ENCODE measurements around the gene DEPDC1B. TPM values are rescaled to one million over a fixed set of nuclear protein-coding genes. Genes with fewer than 3 reads are reported as not detected.
"Not testable (repeated sequence)": the region's sequence is repeated elsewhere in the genome, so short reads cannot be mapped to it uniquely, and the experiment has no call there.

The DEPDC1B gene
- total RNA-seq, 4 donors from 2014 or later: 0.31 to 3.8 (median 1.5) TPM

DNA sequence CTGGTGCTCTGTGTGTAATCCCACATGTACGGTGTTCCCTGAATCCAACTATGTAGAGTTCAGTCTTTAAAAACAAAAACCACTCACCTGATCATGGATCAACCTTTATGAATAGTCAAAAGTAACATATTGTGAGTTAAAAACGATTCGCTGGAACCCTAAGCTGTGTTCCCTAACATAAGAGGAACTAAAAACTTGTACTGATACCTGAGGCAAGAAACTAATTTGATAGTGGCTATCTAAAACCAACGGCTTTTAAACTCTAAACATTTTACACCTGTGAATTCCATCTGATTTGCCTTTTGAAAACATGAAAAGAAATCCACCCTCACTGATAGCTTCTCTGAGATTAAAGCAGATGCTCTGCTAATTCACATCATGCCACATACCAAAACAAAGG is 101.5 kb downstream of the DEPDC1B start:
- ATAC-seq (ENCODE audit: low FRiP score) (no peak), DNase-seq (ENCODE audit: low spot score) (no peak)
- TF ChIP-seq, protein P1, sequence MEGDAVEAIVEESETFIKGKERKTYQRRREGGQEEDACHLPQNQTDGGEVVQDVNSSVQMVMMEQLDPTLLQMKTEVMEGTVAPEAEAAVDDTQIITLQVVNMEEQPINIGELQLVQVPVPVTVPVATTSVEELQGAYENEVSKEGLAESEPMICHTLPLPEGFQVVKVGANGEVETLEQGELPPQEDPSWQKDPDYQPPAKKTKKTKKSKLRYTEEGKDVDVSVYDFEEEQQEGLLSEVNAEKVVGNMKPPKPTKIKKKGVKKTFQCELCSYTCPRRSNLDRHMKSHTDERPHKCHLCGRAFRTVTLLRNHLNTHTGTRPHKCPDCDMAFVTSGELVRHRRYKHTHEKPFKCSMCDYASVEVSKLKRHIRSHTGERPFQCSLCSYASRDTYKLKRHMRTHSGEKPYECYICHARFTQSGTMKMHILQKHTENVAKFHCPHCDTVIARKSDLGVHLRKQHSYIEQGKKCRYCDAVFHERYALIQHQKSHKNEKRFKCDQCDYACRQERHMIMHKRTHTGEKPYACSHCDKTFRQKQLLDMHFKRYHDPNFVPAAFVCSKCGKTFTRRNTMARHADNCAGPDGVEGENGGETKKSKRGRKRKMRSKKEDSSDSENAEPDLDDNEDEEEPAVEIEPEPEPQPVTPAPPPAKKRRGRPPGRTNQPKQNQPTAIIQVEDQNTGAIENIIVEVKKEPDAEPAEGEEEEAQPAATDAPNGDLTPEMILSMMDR (IDR thresholded peaks at IDR 0.05): no peak

DNA sequence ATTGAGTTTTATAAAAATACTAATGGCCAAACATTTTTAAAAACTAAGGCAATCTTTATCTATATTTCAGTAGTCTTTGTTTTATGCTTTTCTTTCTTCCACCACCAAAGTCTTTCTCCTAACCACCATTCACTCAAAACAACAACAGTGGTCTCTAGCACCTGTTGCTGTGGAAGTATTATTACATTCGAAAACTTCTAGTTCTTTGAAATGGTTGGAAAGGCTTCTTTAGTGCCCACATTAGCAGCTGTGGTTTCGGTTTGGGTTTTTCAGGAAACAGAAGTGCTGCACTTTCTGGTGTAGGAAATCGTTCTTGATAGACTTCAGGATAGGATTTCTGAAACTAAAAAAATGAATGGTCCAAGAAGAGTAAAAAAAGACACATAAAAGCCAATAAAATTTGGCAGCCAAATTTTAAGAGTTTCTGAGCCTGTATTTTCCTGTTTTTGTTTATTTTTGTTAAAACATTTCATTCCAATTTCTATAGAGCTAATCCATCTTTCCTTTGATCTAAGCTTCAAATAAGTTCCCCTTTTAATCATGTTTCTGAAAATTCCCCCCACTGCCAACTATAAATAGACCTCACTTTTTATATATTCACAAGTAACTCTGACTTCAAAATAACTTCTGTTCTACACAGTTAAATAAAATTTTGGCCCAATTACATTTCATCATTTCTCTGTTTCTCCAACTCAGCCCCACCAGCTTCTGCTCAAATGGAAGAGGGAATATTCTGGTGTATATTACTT is 102.2 kb downstream of the DEPDC1B start:
- DNase-seq (ENCODE audit: low spot score): no peak
- TF ChIP-seq, protein P1 (IDR thresholded peaks at IDR 0.05): no peak
- no peak for ATAC-seq (ENCODE audit: low FRiP score)

DNA sequence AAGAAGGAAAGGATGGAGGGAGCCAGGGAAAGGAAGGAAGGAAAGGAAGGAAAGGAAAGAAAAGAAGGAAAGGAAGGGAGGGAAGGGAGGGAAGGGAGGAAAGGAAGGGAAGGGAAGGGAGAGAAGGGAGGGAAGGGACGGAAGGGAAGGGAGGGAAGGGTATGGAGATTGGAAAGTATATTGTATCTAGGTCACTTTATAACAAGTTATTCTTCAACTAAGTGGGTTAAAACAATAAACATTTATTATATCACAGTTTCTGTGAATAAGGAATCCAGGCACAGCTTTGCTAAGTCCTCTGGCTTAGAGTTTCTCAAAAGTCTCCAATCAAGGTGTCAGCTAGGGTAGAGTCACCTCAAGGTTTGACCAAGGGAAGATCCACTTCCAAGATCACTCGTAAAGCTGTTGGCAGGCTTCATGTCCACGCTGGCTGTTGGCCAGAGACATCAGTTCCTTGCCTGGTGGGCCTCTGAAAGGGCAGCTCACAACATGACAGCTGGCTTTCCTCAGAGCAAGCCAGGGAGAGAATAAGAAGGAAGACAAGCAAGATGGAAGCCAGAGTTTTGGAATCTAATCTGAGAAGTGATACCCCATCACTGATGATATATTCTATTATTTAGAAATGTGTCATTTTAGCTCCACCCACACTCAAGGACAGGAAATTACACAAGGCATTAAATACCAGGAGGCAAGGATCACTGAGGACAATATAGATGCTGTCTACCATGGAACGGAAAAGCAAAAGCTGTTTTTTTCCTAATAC is 105.1 kb downstream of the DEPDC1B start:
- no peak for ATAC-seq (ENCODE audit: low FRiP score)
- TF ChIP-seq, protein P1 (IDR thresholded peaks at IDR 0.05): no peak
- no peak for DNase-seq (ENCODE audit: low spot score)

DNA sequence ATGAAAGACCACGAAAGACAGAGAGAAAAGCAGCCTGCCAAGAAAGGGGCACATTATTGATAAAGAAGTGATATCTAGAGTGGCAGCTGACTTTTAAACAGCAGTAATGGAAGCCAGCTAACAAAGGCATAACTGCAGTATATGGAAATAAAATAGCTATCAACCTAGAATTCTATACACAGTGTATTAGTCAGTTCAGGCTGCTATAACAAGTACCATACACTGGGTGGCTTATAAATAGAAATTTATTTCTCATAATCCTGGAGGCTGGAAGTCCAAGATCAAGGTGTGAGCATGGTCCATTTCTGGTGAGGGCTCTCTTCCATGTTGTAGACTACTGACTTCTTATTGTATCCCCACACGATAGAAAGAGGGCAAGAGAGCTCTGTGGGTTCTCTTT is 109.8 kb downstream of the DEPDC1B start:
- TF ChIP-seq, protein P1 (IDR thresholded peaks at IDR 0.05): no peak
- no peak for ATAC-seq (ENCODE audit: low FRiP score)
- DNase-seq (ENCODE audit: low spot score): no peak

DNA sequence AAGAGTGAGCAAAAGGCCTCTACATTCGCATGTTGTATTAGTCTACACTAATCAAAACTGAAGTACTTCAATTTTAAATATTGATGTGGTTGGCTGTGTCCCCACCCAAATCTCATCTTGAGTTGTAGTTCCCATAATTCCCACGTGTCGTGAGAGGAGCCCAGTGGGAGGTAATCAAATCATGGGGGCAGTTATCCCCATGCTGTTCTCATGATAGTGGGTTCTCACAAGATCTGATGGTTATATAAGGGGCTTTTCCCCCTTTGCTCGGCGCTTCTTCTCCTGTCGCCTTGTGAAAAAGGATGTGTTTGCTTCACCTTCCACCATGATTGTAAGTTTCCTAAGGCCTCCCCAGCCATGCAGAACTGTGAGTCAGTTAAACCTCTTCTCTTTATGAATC is 112.7 kb downstream of the DEPDC1B start:
- not testable (repeated sequence) for DNase-seq (ENCODE audit: low spot score); ATAC-seq (ENCODE audit: low FRiP score)

DNA sequence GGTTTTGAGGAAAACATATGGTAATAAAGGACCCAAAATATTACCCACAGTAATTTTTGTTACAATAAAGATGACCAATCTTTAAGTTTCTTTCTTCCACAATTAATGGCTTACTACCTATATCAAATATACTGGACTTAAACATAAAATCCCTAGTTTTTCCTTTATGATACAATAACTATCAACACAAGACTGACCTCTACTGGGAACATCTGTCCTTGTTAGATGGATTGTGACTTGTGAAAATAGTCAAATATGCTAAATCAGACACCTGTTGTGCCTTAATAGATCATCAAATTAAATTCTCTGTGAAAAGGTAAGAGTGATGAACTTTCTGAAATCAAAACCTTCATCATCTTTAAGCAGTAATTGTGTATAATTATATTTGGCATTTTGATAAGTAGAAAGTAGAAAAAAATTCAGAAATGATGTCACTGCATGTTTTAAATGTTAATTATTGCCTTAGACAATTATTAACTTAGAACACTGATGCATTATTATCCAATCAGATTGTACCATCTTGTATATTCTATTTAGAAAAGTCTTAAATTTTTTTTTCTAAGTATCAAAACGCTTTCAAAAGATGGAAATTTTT is 113.6 kb downstream of the DEPDC1B start:
- no peak for ATAC-seq (ENCODE audit: low FRiP score)
- TF ChIP-seq, protein P1 (IDR thresholded peaks at IDR 0.05): no peak
- no peak for DNase-seq (ENCODE audit: low spot score)

DNA sequence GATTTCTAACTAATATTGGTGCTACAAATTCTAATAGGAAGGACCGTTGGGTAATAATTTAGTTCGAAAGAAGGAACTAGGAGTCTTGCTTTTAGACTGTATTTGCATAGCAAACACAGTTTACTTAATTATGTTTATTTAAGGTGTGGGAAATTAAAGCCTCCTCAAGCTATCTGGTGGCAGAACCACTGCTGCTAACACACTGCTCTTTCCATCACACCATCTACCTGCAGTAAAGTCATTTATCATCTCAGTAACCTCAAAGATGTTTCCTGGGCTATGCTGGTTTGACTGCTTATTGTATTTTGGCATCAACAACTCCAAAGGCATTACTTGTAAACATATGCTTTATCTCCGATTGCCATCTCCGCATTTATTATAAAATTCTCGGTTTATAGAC is 114.3 kb downstream of the DEPDC1B start:
- TF ChIP-seq, protein P1 (IDR thresholded peaks at IDR 0.05): no peak
- no peak for ATAC-seq (ENCODE audit: low FRiP score)
- no peak for DNase-seq (ENCODE audit: low spot score)
